Body of pancreas (tissue), 4 donors: ENCODE results near the gene PTGS2.

Experiments
- POLR2A ChIP-seq, 3 donors: fragments of 450-650 bp; IDR thresholded peaks; one replicate each; pipeline ENCODE4 v1.6.1; 2016; ENCODE audit warnings: antibody characterized with exemption in 3 of 3, mild to moderate bottlenecking in 2 of 3
- TF ChIP-seq, protein P1 (sequence below), 7 experiments: fragments of 450-650 bp in 4 of 7; fragments of 200-600 bp in 3 of 7; sonication (generic) in 3 of 7; IDR thresholded peaks; one replicate each; pipeline ENCODE4 v1.5.1; 2016 to 2019; ENCODE audit warnings: antibody characterized with exemption in 7 of 7

DNA sequence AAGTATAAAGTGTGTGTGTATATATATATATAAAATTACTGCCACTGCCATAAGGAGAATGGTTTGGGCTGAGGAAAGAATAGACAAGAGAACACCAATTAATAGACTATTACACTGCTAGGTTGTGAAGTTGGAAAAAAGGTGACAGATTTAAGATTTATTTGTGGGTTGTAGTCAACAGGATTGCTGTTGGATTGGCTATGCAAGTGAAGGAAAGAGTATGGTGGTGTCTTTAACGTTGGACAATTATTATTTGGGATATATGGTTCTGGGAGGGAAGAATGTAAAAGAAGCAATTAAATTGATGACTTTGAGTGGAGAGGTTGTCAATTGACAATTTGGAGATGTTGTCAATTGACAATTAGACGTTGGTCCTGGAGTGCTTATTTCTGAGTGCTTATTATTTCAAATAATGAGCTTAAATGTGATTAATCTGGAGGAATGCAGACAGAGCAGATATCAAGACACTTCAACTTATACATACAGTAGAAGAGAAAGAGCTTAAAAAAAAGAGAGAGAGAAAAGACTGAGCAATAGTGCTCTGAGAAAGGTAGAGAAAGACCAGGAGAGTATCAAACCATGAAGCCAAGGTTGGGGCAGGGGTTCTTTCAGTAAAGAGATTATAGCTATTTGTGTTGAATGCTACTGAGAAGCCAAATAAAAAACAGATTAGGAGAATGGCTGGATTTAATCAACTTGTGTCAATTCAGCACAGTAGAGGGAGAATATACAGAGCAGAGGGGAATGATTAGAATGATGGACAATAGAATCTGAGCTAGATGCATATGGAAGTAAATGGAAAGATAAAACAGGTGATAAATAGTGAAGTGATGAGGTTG lies 9.7 kb downstream of the PTGS2 start:
- TF ChIP-seq, protein P1, sequence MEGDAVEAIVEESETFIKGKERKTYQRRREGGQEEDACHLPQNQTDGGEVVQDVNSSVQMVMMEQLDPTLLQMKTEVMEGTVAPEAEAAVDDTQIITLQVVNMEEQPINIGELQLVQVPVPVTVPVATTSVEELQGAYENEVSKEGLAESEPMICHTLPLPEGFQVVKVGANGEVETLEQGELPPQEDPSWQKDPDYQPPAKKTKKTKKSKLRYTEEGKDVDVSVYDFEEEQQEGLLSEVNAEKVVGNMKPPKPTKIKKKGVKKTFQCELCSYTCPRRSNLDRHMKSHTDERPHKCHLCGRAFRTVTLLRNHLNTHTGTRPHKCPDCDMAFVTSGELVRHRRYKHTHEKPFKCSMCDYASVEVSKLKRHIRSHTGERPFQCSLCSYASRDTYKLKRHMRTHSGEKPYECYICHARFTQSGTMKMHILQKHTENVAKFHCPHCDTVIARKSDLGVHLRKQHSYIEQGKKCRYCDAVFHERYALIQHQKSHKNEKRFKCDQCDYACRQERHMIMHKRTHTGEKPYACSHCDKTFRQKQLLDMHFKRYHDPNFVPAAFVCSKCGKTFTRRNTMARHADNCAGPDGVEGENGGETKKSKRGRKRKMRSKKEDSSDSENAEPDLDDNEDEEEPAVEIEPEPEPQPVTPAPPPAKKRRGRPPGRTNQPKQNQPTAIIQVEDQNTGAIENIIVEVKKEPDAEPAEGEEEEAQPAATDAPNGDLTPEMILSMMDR (IDR thresholded peaks at IDR 0.05), result no peak
- TF ChIP-seq POLR2A (IDR thresholded peaks at IDR 0.05), result no peak
